ENCODE data around the gene SNHG17.
"Not testable (repeated sequence)": the region's sequence is repeated elsewhere in the genome, so short reads cannot be mapped to it uniquely, and the experiment has no call there.

The SNHG17 gene

DNA sequence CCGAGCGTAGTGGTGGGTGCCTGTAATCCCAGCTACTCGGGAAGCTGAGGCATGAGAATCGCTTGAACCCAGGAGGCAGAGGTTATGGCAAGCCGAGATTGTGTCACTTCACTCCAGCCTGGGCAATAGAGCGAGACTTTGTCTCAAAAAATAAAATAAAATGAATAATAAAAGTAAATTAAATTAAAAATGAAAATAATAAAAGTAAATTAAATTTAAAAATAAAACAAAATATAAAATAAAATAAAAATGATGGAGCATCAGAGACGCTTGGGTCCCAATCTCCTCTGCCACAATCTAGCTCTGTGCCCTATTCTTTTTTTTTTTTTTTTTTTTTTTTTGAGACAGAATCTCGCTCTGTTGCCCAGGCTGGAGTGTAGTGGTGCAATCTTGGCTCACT is 6.0 kb upstream of the SNHG17 start:
- H3K4me1 ChIP-seq; in situ Hi-C loops (cut with MboI; ENCODE audit: low sequenced_read_pairs): not testable (repeated sequence)

DNA sequence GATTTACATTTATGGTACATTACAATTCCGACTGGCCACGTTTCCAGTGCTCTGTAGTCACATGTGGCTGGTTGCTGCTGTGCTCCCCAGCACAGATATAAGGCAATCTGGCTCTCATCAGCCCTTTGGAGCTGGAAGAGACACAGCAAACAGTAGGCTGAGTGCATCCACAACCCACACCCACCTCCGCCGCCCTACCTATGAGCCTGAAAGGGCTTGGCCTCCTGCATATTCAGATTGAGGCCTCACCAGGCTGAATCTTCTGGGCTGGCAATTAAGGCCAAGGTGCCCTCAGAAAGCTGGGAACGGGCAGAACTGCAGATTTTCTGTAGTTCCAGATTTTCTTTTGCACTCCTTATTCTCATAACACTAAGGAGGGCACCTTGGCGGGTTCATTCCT is 2.7 kb upstream of the SNHG17 start:
- H3K4me3 ChIP-seq = no peak overlapping the region
- H3K9me3 ChIP-seq = no peaks in the 10 kb centered on the region
- in situ Hi-C loops (cut with MboI; ENCODE audit: low sequenced_read_pairs) = no loop called here
- peaks cover 23% of the 10 kb centered on the region for H3K36me3 ChIP-seq (replicated peaks)
- H3K27me3 ChIP-seq (ENCODE audit: low read depth) = 0 out of 2 replicates have a peak, but pooled peaks cover 2% of the 10 kb centered on the region
- peaks cover 9% of the 10 kb centered on the region for H3K4me1 ChIP-seq
- no peak for DNase-seq (ENCODE audit: low spot score in 2 of 2)

More for the DNA sequence above, 6.0 kb upstream of the SNHG17 start:
- not testable (repeated sequence) for H3K4me3 ChIP-seq; H3K36me3 ChIP-seq (replicated peaks); H3K9me3 ChIP-seq; H3K27me3 ChIP-seq (ENCODE audit: low read depth); DNase-seq (ENCODE audit: low spot score in 2 of 2)

DNA sequence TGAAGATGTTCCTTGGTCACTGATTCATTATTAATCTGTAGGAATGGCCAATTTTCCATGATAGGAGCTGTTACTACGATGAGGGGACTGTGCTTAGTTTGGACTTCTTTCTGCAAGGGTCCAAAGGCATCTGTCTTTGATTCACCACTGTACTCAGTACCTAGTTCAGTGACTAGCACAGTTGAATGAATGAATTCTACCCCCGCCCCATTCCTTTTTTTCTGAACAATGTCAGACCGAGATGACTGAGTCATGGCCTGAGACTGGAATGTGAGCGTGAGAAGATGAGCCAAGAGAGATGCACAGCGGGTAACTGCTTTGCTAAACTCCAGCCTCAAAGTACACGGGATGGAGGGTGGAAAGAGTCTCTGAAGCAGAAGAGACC is 419 bp upstream of the SNHG17 start:
- H3K36me3 ChIP-seq (replicated peaks) = peaks cover 45% of the 10 kb centered on the region
- 0 out of 2 replicates have a peak, but pooled peaks cover 2% of the 10 kb centered on the region for H3K27me3 ChIP-seq (ENCODE audit: low read depth)
- peak overlapping the region; percentile 96 for H3K4me3 ChIP-seq
- in situ Hi-C loops (cut with MboI; ENCODE audit: low sequenced_read_pairs) = no loop called here
- no peaks in the 10 kb centered on the region for H3K9me3 ChIP-seq
- DNase-seq (ENCODE audit: low spot score in 2 of 2) = no peak
- peaks cover 9% of the 10 kb centered on the region for H3K4me1 ChIP-seq

DNA sequence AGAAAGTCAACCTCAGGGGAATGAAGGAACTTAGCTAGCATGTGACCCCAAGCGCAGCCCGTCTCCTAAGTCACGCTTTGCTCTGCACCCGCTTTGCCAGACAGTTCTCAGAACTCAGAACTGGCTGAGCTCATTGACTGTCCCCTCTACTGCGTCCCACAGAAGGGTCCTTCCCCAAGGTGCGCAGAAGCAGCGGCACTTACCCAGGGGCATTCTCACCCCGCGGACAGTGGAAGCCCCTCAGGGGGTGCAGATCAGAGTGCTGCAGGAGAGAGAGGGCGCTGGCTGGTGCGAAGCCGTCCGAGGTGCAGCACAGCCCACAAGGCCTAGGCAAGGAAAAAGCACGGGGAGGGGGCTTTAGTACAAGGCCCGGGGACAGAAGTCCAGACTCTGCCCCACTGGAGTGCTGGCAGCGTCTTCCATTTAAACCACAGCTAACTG is 807 bp downstream of the SNHG17 start:
- in situ Hi-C loops (cut with MboI; ENCODE audit: low sequenced_read_pairs) = no loop called here
- H3K4me3 ChIP-seq = peak overlapping the region; percentile 96

DNA sequence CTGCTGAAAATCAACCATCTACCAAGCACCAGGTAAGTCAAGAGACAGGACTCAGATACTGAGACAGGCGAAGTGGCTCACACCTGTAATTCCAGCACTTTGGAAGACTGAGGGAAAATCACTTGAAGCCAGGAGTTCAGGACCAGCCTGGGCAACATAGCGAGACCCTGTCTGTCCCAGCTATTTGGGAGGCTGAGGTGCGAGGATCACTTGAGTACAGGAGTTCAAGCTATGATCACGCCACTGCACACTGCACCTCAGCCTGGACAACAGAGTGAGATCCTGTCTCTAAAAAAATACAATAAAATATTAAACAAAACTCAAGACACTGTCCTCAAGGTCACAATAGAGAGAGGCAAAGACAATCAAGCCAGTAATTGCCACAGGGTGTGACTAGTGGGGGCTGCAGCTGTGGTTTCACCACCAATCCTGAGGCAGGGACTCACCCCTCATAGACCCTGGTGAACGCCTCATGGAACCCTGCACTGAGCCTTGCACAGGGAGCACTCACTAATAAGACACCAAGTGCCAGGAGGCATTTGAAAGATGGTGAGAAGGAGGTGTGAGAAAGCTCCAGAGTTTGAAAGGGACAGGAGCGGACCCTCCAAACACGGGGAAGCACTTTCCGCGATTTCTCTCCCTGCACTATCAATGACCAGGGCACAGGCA is 1.7 kb downstream of the SNHG17 start:
- in situ Hi-C loops (cut with MboI; ENCODE audit: low sequenced_read_pairs) = no loop called here
- DNase-seq (ENCODE audit: low spot score in 2 of 2) = no peak
- peaks cover 9% of the 10 kb centered on the region for H3K4me1 ChIP-seq
- H3K9me3 ChIP-seq = no peaks in the 10 kb centered on the region
- H3K4me3 ChIP-seq = peak overlapping the region; percentile 96
- H3K27me3 ChIP-seq (ENCODE audit: low read depth) = no peaks in the 10 kb centered on the region
- H3K36me3 ChIP-seq (replicated peaks) = peaks cover 66% of the 10 kb centered on the region

More for the DNA sequence above, 807 bp downstream of the SNHG17 start:
- peak in 1 of 2 experiments; percentile 28 for DNase-seq (ENCODE audit: low spot score in 2 of 2)
- H3K9me3 ChIP-seq = no peaks in the 10 kb centered on the region
- H3K27me3 ChIP-seq (ENCODE audit: low read depth) = 0 out of 2 replicates have a peak, but pooled peaks cover 2% of the 10 kb centered on the region
- H3K4me1 ChIP-seq = peaks cover 9% of the 10 kb centered on the region
- peaks cover 57% of the 10 kb centered on the region for H3K36me3 ChIP-seq (replicated peaks)

DNA sequence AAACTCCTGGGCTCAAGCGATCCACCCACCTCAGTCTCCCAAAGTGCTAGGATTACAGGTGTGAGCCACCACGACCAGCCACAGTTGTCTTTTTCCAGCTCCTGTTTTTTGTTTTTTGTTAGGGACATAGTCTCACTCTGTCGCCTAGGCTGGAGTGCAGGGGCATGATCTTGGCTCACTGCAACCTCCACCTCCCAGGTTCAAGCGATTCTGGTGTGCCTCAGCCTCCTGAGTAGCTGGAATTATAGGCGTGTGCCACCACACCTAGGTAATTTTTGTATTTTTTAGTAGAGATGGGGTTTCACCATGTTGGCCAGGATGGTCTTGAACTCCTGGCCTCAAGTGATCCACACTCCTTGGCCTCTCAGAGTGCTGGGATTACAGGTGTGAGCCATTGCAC is 2.3 kb downstream of the SNHG17 start:
- H3K4me3 ChIP-seq = peak overlapping the region; percentile 96
- peaks cover 72% of the 10 kb centered on the region for H3K36me3 ChIP-seq (replicated peaks)
- H3K27me3 ChIP-seq (ENCODE audit: low read depth); in situ Hi-C loops (cut with MboI; ENCODE audit: low sequenced_read_pairs); H3K9me3 ChIP-seq; H3K4me1 ChIP-seq; DNase-seq (ENCODE audit: low spot score in 2 of 2): not testable (repeated sequence)

DNA sequence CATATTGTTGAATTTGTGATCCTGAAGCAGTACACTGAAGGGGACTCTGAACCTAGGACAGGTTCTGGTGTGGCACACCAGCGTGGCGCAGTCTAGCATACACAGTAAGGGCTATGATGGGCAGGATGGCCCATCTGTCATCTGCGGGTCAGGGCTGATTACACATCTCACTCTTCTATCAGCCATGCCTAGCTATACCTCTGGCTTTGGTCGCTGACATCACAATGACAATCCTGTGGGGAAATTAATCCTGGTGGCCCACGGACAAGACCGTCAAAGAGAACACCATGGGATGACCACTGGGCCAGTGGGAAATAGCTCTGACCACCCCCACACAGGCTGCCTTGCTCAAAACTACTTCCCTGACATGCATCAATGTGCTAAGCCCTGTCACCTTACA is 2.8 kb downstream of the SNHG17 start:
- in situ Hi-C loops (cut with MboI; ENCODE audit: low sequenced_read_pairs) = no loop called here
- Histone ChIP-seq H3K36me3 (replicated peaks) (peaks cover 78% of the 10 kb centered on the region), H3K9me3 (no peaks in the 10 kb centered on the region), H3K4me3 (peak overlapping the region; percentile 4; the same call in 1 of the 2 replicates), H3K4me1 (peaks cover 9% of the 10 kb centered on the region), H3K27me3 (ENCODE audit: low read depth) (no peaks in the 10 kb centered on the region)
- no peak for DNase-seq (ENCODE audit: low spot score in 2 of 2)

DNA sequence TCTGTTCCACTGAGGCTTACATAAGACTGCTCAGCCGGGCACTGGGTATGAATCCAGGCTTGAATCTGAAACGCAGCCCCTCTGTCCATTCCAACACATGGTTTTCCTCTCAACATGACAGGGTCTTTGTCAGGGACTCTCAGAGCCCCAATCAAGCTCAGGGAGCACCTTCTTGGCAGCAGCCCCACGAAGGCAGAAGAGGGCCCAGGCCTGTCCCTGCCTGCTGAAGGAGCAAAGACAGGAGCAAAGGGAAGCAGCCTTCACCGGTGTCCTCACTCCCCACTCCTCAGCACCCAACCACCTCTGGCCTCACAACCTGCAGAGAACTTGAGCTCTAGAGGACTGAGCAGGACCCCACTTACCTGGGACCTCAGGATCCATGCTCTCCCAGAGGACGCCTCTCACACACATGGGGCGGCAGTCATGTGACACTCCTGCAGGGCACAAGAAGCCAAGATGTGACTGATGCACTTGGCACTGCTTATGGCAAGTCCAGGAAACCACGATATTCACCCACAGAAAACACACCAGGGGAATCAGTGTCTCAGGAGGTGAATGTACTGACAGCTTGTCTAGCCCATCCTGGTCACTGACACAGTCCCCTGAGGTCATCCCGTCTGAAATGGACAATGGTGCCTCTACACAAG is 4.3 kb downstream of the SNHG17 start:
- in situ Hi-C loops (cut with MboI; ENCODE audit: low sequenced_read_pairs) = no loop called here
- DNase-seq (ENCODE audit: low spot score in 2 of 2) = no peak
- Histone ChIP-seq H3K36me3 (replicated peaks) (peaks cover 93% of the 10 kb centered on the region), H3K9me3 (no peaks in the 10 kb centered on the region), H3K4me3 (no peak overlapping the region), H3K27me3 (ENCODE audit: low read depth) (no peaks in the 10 kb centered on the region), H3K4me1 (peaks cover 9% of the 10 kb centered on the region)

DNA sequence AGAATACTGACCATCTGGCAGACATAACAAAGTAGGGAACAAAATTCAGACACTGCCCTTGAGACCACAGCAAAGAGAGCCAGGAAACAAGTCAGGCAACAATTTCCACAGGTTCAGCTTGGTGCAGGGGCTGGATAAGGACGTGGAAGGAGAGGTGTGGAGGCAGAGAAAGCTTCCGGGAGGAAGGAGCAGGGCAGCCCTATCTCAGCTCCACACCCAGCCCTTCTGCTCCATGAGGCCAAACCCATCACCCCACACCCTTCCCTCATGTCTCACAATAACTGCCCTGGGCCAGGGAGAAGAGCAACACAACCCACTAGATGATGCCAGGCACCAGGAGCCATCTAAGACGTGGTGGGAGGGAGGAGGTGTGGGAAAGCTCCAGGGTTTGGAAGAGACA is 5.8 kb downstream of the SNHG17 start:
- DNase-seq (ENCODE audit: low spot score in 2 of 2) = no peak
- peaks cover 9% of the 10 kb centered on the region for H3K4me1 ChIP-seq
- no peaks in the 10 kb centered on the region for H3K9me3 ChIP-seq
- H3K27me3 ChIP-seq (ENCODE audit: low read depth) = no peaks in the 10 kb centered on the region
- H3K4me3 ChIP-seq = no peak overlapping the region
- peaks cover 100% of the 10 kb centered on the region for H3K36me3 ChIP-seq (replicated peaks)
- in situ Hi-C loops (cut with MboI; ENCODE audit: low sequenced_read_pairs) = no loop called here

DNA sequence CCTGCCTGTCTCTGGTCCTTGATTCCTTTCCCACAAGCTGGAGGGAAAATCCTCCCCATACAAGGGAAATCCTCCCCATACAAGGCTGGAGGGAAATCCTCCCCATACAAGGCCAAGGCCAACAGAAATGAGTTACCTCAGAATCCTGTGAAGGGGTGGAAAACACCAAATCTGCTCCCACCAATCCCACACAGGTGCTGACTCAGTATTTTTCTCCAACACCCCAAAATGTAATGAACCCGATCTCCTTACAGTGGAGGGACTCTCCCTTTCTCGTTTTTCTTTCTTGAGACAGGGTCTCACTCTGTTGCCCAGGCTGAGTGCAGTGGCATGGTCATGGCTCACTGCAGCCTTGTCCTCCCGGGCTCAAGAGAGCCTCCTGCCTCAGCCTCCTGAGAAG is 6.3 kb downstream of the SNHG17 start:
- Histone ChIP-seq H3K4me3 (no peak overlapping the region), H3K27me3 (ENCODE audit: low read depth) (no peaks in the 10 kb centered on the region), H3K4me1 (peaks cover 9% of the 10 kb centered on the region), H3K36me3 (replicated peaks) (peaks cover 100% of the 10 kb centered on the region), H3K9me3 (no peaks in the 10 kb centered on the region)
- in situ Hi-C loops (cut with MboI; ENCODE audit: low sequenced_read_pairs) = no loop called here
- DNase-seq (ENCODE audit: low spot score in 2 of 2) = no peak

DNA sequence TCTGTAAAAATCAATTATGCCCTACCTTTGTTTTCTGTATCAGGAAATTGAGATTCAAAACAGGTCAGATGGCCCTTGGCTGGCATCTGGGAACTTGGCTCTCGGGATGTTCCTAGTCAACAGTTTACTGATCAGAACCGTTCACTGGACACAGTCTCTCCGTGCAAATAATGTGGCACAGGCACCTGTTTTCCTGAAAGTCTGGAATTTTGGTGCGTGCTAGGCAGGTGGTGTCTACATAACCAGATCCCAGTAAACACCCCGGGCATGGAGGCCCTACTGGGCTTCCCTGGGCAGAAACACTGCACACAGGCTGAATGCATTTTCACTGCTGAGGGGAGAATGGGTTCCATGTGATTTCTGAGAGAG is 7.5 kb downstream of the SNHG17 start:
- no peaks in the 10 kb centered on the region for H3K9me3 ChIP-seq
- H3K27me3 ChIP-seq (ENCODE audit: low read depth) = no peaks in the 10 kb centered on the region
- DNase-seq (ENCODE audit: low spot score in 2 of 2) = no peak
- no peak overlapping the region for H3K4me3 ChIP-seq
- H3K36me3 ChIP-seq (replicated peaks) = peaks cover 99% of the 10 kb centered on the region
- no peaks in the 10 kb centered on the region; the same call in 1 of the 2 replicates for H3K4me1 ChIP-seq
- in situ Hi-C loops (cut with MboI; ENCODE audit: low sequenced_read_pairs) = no loop called here

DNA sequence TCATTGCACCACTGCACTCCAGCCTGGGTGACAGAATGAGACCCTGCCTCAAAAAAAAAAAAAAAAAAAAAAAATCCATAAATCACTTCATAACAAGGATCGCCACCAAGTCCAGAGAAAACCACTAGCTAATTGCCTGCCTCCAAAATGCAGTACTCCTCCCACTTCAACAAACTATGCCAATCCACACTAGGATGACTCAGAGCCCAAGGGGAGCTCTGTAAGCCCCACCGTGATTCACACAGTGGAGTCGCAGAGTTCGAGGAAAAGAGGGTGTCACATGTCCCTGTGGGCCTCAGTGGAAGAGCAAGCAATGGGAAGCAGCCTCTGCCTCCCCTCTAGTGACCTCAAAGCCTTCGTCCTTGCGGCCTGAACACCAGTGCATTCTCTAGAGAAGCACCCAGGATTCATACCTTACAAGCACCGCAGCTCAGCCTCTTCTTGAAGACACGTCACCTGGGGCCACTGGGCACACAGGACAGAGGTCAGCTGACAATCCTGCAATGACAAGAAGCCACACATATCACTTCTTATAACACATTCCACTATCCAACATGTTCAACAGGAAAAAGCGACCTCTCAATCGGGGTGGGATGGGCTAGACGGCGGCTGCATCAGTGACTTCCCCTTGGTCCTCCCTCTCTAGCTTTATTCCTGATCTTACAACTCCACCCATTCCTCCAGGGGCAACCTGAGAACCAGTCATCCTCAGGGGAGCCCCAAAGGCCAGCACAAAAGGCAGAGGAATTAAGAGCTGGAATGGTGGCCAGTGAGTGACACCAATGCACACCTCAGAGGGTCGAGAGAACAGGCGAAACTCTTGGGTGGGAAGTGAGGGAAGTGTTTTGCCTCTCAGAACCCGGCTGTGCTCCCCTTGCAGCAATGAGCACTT is 8.9 kb downstream of the SNHG17 start:
- in situ Hi-C loops (cut with MboI; ENCODE audit: low sequenced_read_pairs) = no loop called here
- peaks cover 99% of the 10 kb centered on the region for H3K36me3 ChIP-seq (replicated peaks)
- no peak for DNase-seq (ENCODE audit: low spot score in 2 of 2)

DNA sequence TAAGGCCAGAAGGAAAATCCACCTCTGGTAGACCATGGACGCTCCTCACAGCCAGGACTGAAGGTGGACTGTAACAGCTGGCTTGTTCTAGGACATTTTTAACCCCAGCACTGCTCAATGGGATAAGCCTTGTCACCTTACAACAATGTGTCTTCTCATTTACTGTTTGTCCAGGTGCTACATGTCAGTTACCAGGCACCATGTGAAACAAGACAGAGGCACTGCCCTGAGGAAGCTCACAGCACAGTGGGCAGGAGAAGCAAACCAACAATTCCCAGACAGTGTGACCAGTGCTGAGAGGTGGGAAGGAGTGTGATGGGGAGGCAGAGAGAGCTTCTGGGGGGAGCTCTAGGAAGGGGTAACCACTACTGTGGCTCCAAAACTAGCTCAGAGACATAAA is 10.7 kb downstream of the SNHG17 start:
- Histone ChIP-seq H3K4me3 (no peak overlapping the region), H3K9me3 (no peaks in the 10 kb centered on the region), H3K36me3 (replicated peaks) (peaks cover 99% of the 10 kb centered on the region), H3K4me1 (no peaks in the 10 kb centered on the region), H3K27me3 (ENCODE audit: low read depth) (no peaks in the 10 kb centered on the region)
- no peak for DNase-seq (ENCODE audit: low spot score in 2 of 2)
- in situ Hi-C loops (cut with MboI; ENCODE audit: low sequenced_read_pairs) = no loop called here

More for the DNA sequence above, 8.9 kb downstream of the SNHG17 start:
- Histone ChIP-seq H3K4me3 (no peak overlapping the region), H3K9me3 (no peaks in the 10 kb centered on the region), H3K4me1 (no peaks in the 10 kb centered on the region), H3K27me3 (ENCODE audit: low read depth) (no peaks in the 10 kb centered on the region)

DNA sequence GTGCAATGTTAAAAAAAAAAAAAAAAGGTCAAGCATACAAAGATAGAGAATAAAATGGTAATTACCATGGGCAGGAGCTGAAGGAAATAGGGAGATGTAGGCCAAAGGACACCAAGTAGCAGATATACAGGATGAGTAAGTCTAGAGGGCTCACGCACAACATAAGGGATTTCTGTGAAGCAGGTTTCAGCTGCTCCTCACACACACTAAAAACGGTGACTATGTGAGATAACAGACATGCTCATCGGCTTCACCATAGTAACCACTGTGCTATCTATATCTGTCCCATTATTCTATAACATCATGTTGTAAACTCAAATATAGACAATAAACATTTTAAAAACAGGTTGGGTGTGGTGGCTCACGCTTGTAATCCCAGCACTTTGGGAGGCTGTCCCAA is 11.6 kb downstream of the SNHG17 start:
- Histone ChIP-seq H3K9me3 (no peaks in the 10 kb centered on the region), H3K27me3 (ENCODE audit: low read depth) (no peaks in the 10 kb centered on the region), H3K4me1 (no peaks in the 10 kb centered on the region), H3K36me3 (replicated peaks) (peaks cover 99% of the 10 kb centered on the region), H3K4me3 (no peak overlapping the region)
- no peak for DNase-seq (ENCODE audit: low spot score in 2 of 2)
- in situ Hi-C loops (cut with MboI; ENCODE audit: low sequenced_read_pairs) = no loop called here
